Neural progenitor cell (in vitro differentiated cells): ENCODE measurements around the gene ZIK1. TPM values are rescaled to one million over a fixed set of nuclear protein-coding genes. Genes with fewer than 3 reads are reported as not detected.

Source experiments
- DNase-seq: peaks from one replicate; pipeline ENCODE4 v3.0.0-alpha.2; 2016; ENCODE audit warnings: low spot score
- H2AFZ ChIP-seq: fragments of 200-600 bp; sonication (generic); replicated peaks from 2 replicates; pipeline ENCODE4 v1.6.1; 2016; ENCODE audit warnings: antibody characterized with exemption
- H3F3A ChIP-seq: fragments of 200-600 bp; sonication (generic); 2 replicates; pipeline ENCODE4 v1.6.1; 2016; ENCODE audit warnings: antibody characterized with exemption, low read depth
- H3K27ac ChIP-seq: fragments of 200-600 bp; sonication (generic); 2 replicates; pipeline ENCODE4 v1.5.1; 2016; ENCODE audit warnings: mild to moderate bottlenecking
- H3K27me3 ChIP-seq: fragments of 200-600 bp; sonication (generic); 2 replicates; pipeline ENCODE4 v1.6.1; 2016; ENCODE audit warnings: mild to moderate bottlenecking, moderate library complexity
- H3K36me3 ChIP-seq: fragments of 200-600 bp; sonication (generic); 2 replicates; pipeline ENCODE4 v1.5.1; 2016
- H3K4me1 ChIP-seq: fragments of 200-600 bp; sonication (generic); 2 replicates; pipeline ENCODE4 v1.6.1; 2016; ENCODE audit warnings: mixed run types
- H3K4me2 ChIP-seq: fragments of 200-600 bp; sonication (generic); 2 replicates; pipeline ENCODE4 v1.6.1; 2016
- H3K4me3 ChIP-seq: fragments of 200-600 bp; sonication (generic); 2 replicates; pipeline ENCODE4 v1.5.1; 2016
- H3K79me2 ChIP-seq: fragments of 200-600 bp; sonication (generic); 2 replicates; pipeline ENCODE4 v1.6.1; 2016; ENCODE audit warnings: low read depth
- H3K9ac ChIP-seq: fragments of 200-600 bp; sonication (generic); 2 replicates; pipeline ENCODE4 v1.6.1; 2016
- H3K9me3 ChIP-seq: fragments of 200-600 bp; sonication (generic); 2 replicates; pipeline ENCODE4 v1.5.1; 2016; ENCODE audit warnings: low read depth
- H4K20me1 ChIP-seq: fragments of 200-600 bp; sonication (generic); 2 replicates; pipeline ENCODE4 v1.6.1; 2016; ENCODE audit warnings: low read depth
- H3K27ac Mint-ChIP-seq: 3 replicates; pipeline ENCODE4 v1.8.0; 2021; ENCODE audit warnings: mixed read lengths
- H3K27me3 Mint-ChIP-seq: 2 replicates; pipeline ENCODE4 v1.8.0; 2022; ENCODE audit warnings: low read depth, mild to moderate bottlenecking, inconsistent platforms, moderate library complexity, mixed read lengths; ENCODE audit not compliant: insufficient read depth
- H3K36me3 Mint-ChIP-seq: 3 replicates; pipeline ENCODE4 v1.8.0; 2021; ENCODE audit warnings: mixed read lengths
- H3K4me1 Mint-ChIP-seq: 3 replicates; pipeline ENCODE4 v1.8.0; 2021; ENCODE audit warnings: mixed read lengths
- H3K4me3 Mint-ChIP-seq: 3 replicates; pipeline ENCODE4 v1.8.0; 2021; ENCODE audit warnings: mild to moderate bottlenecking, moderate library complexity, mixed read lengths
- H3K9me3 Mint-ChIP-seq: 3 replicates; pipeline ENCODE4 v1.8.0; 2020; ENCODE audit warnings: mixed read lengths
- CTCF ChIP-seq: fragments of 200-600 bp; sonication (generic); IDR thresholded peaks from 2 replicates; pipeline ENCODE4 v1.5.1; 2017; ENCODE audit warnings: antibody characterized with exemption, mild to moderate bottlenecking
- EZH2 ChIP-seq: fragments of 200-600 bp; sonication (generic); IDR thresholded peaks from 2 replicates; pipeline ENCODE4 v1.6.1; 2017; ENCODE audit warnings: antibody characterized with exemption, mild to moderate bottlenecking, moderate library complexity
- EZH2phosphoT487 ChIP-seq: fragments of 200-600 bp; sonication (generic); IDR thresholded peaks from 2 replicates; pipeline ENCODE4 v1.6.1; 2017; ENCODE audit warnings: antibody characterized with exemption
- total RNA-seq: library from RNA; depleted of rRNA; stranded (reverse); fragments of >200 nt; gene quantifications from 2 replicates; pipeline ENCODE4 v1.2.3, GENCODE V29; 2015; ENCODE audit warnings: low replicate concordance

ZIK1 gene
- total RNA-seq, 1 donor from 2014 or later, result 35.1 TPM

GRCh38 chr19:57583104-57583520 is 833 bp upstream of the ZIK1 start:
- peaks cover 46% of the 10 kb centered on the region for H3K79me2 ChIP-seq
- no peak overlapping the region for H3K9ac ChIP-seq
- H3K27ac ChIP-seq, result no peak overlapping the region
- Mint-ChIP-seq H3K4me3 (peak overlapping the region; percentile 59), H3K27ac (no peak overlapping the region), H3K36me3 (peaks cover 46% of the 10 kb centered on the region), H3K27me3 (peaks cover 26% of the 10 kb centered on the region), H3K4me1 (peaks cover 11% of the 10 kb centered on the region), H3K9me3 (peaks cover 75% of the 10 kb centered on the region)
- peak overlapping the region; percentile 92 for H3K4me2 ChIP-seq
- TF ChIP-seq CTCF, result no peak
- TF ChIP-seq EZH2phosphoT487, result no peak
- TF ChIP-seq EZH2, result no peak
- no peak for DNase-seq
- H3K36me3 ChIP-seq, result peaks cover 26% of the 10 kb centered on the region
- no peaks in the 10 kb centered on the region for H3K27me3 ChIP-seq
- H3K4me1 ChIP-seq, result peaks cover 4% of the 10 kb centered on the region
- peaks cover 27% of the 10 kb centered on the region for H3K9me3 ChIP-seq
- H3F3A ChIP-seq, result no peaks in the 10 kb centered on the region
- peak overlapping the region; percentile 92 for H3K4me3 ChIP-seq
- H4K20me1 ChIP-seq, result no peaks in the 10 kb centered on the region
- peak overlapping the region; percentile 98 for H2AFZ ChIP-seq

- Mint-ChIP-seq H3K27ac (no peak overlapping the region), H3K4me1 (peaks cover 9% of the 10 kb centered on the region), H3K36me3 (peaks cover 81% of the 10 kb centered on the region), H3K27me3 (peaks cover 19% of the 10 kb centered on the region), H3K4me3 (no peak overlapping the region), H3K9me3 (peaks cover 91% of the 10 kb centered on the region)
- TF ChIP-seq EZH2phosphoT487 (no peak), EZH2 (no peak), CTCF (no peak)
- Histone ChIP-seq H3K9ac (no peak overlapping the region), H3K79me2 (peaks cover 45% of the 10 kb centered on the region), H3K4me2 (no peak overlapping the region), H3K4me3 (no peak overlapping the region), H3K27me3 (no peaks in the 10 kb centered on the region), H3K36me3 (peaks cover 66% of the 10 kb centered on the region), H4K20me1 (no peaks in the 10 kb centered on the region), H3F3A (peaks cover 15% of the 10 kb centered on the region), H3K9me3 (peaks cover 50% of the 10 kb centered on the region), H3K27ac (no peak overlapping the region), H2AFZ (no peak overlapping the region), H3K4me1 (peaks cover 4% of the 10 kb centered on the region)
- no peak for DNase-seq
Measured at GRCh38 chr19:57587529-57587928, 3.6 kb downstream of the ZIK1 start.

DNA sequence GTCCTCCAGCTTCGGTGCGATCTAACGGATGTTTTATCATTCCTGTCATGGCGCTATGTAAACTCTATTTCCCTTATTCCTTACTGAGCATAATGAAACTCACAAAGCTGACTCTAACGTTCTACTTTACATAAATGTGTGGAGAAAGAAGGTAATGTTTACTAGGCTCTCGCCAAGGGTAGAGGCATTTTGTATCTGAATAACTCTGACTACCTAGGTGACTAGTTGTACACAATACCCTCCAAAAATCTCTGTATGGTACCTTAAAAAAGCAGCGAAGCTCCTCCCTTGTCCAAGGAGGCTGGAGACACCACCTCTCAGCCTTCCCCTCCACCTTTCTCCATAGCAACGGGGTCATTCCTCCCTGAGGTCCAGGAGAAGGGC is 15.4 kb downstream of the ZIK1 start:
- Histone ChIP-seq H2AFZ (peak overlapping the region; percentile 100), H3F3A (no peaks in the 10 kb centered on the region), H3K9ac (no peak overlapping the region), H3K4me2 (peak overlapping the region; percentile 87), H3K27ac (no peak overlapping the region), H3K27me3 (no peaks in the 10 kb centered on the region), H3K79me2 (peaks cover 16% of the 10 kb centered on the region), H3K4me1 (peaks cover 8% of the 10 kb centered on the region), H3K36me3 (no peaks in the 10 kb centered on the region), H3K4me3 (peak overlapping the region; percentile 88), H4K20me1 (no peaks in the 10 kb centered on the region), H3K9me3 (no peaks in the 10 kb centered on the region)
- Mint-ChIP-seq H3K27ac (no peak overlapping the region), H3K36me3 (peaks cover 25% of the 10 kb centered on the region), H3K4me3 (peak overlapping the region; percentile 89), H3K9me3 (peaks cover 57% of the 10 kb centered on the region), H3K27me3 (peaks cover 2% of the 10 kb centered on the region), H3K4me1 (peaks cover 7% of the 10 kb centered on the region)
- DNase-seq, result no peak
- TF ChIP-seq EZH2phosphoT487 (no peak), EZH2 (no peak), CTCF (no peak)
